GM18519 (cell line): ENCODE data around the gene CHST11.
A peak's percentile ranks its signal among the peaks of the same experiment; 100 is the strongest.

Experiments used
- ATAC-seq: cut with Tn5 transposase; IDR thresholded peaks from one replicate; pipeline ENCODE4 v1.9.1; 2021; ENCODE audit warnings: mild to moderate bottlenecking, moderate library complexity; ENCODE audit not compliant: unreplicated experiment, low FRiP score

Gene CHST11

GRCh38 chr12:104456417-104456949 is at the start of gene CHST11:
CHST11 (plus strand) TSS chr12:104456948.
- peak; percentile 40 for ATAC-seq

- no peak for ATAC-seq
Observed at GRCh38 chr12:104407438-104407837, 49.3 kb upstream of the CHST11 start.

- ATAC-seq, result no peak
Observed at GRCh38 chr12:104407922-104408321, 48.8 kb upstream of the CHST11 start.

- ATAC-seq, result no peak
Observed at GRCh38 chr12:104410326-104410725, 46.4 kb upstream of the CHST11 start.

GRCh38 chr12:104410786-104411185 is 46.0 kb upstream of the CHST11 start:
- no peak for ATAC-seq

GRCh38 chr12:104411826-104412641 is 44.7 kb upstream of the CHST11 start:
- no peak for ATAC-seq

GRCh38 chr12:104412681-104413080 is 44.1 kb upstream of the CHST11 start:
- ATAC-seq, result no peak

- ATAC-seq, result no peak
Observed at GRCh38 chr12:104413330-104413729, 43.4 kb upstream of the CHST11 start.

- no peak for ATAC-seq
Observed at GRCh38 chr12:104414581-104415341, 42.0 kb upstream of the CHST11 start.

GRCh38 chr12:104415342-104415980 is 41.3 kb upstream of the CHST11 start:
- no peak for ATAC-seq

GRCh38 chr12:104416136-104416535 is 40.6 kb upstream of the CHST11 start:
- no peak for ATAC-seq

- ATAC-seq, result no peak
Observed at GRCh38 chr12:104416585-104416984, 40.2 kb upstream of the CHST11 start.

GRCh38 chr12:104419717-104420116 is 37.0 kb upstream of the CHST11 start:
- ATAC-seq, result no peak

- no peak for ATAC-seq
Observed at GRCh38 chr12:104420868-104421267, 35.9 kb upstream of the CHST11 start.

GRCh38 chr12:104421343-104421742 is 35.4 kb upstream of the CHST11 start:
- no peak for ATAC-seq

- ATAC-seq, result no peak
Observed at GRCh38 chr12:104422441-104422840, 34.3 kb upstream of the CHST11 start.

GRCh38 chr12:104423273-104423672 is 33.5 kb upstream of the CHST11 start:
- ATAC-seq, result no peak

GRCh38 chr12:104423809-104424208 is 32.9 kb upstream of the CHST11 start:
- no peak for ATAC-seq

GRCh38 chr12:104424955-104425354 is 31.8 kb upstream of the CHST11 start:
- ATAC-seq, result no peak

- no peak for ATAC-seq
Observed at GRCh38 chr12:104425614-104426013, 31.1 kb upstream of the CHST11 start.

- no peak for ATAC-seq
Observed at GRCh38 chr12:104426926-104427546, 29.7 kb upstream of the CHST11 start.
